Hematopoietic multipotent progenitor cell (in vitro differentiated cells): ENCODE data around the gene ARMC7. TPM values are rescaled to one million over a fixed set of nuclear protein-coding genes. Genes with fewer than 3 reads are reported as not detected.
"Not testable (repeated sequence)": the region's sequence is repeated elsewhere in the genome, so short reads cannot be mapped to it uniquely, and the experiment has no call there.

Source experiments
- DNase-seq, 3 donors: peaks; one replicate each; pipeline ENCODE4 v3.0.0-alpha.2; 2011 to 2015; ENCODE audit warnings: low read depth in 2 of 3, low spot score in 2 of 3
- total RNA-seq: library from RNA; depleted of rRNA; stranded (reverse); fragments of >200 nt; gene quantifications from one replicate; pipeline ENCODE4 v1.2.3, GENCODE V29; 2012

The ARMC7 gene
- total RNA-seq, 1 donor: 10.8 TPM

DNA sequence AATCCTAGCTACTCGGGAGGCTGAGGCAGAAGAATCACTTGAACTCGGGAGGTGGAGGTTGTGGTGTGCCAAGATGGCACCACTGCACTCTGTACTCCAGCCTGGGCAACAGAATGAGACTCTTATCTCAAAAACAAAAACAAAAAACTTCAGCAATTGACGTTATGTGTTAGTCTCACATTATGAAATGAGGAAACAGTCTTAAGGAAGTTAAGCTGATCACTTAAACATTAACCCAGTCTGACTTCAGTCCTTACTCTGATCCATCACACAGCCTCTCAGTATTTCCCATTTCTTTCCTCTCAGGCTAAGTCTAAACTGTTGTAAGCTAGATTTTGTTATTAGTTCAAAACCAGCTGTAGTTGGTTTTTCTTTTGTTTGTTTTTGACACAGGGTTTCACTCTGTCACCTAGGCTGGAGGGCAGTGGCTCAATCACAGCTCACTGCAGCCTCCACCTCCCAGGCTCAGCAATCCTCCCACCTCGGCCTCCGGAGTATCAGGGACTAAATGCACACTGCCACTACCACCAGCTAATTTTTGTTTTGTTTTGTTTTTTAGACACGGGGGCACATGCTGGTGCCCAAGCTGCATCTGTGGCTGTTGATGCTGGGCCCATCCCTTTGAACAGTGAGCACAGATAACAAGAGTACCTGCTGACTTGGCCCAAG lies 38.2 kb downstream of the ARMC7 start:
- no peak for DNase-seq

GRCh38 chr17:75151930-75152329 lies 42.2 kb downstream of the ARMC7 start:
- DNase-seq: no peak

DNA sequence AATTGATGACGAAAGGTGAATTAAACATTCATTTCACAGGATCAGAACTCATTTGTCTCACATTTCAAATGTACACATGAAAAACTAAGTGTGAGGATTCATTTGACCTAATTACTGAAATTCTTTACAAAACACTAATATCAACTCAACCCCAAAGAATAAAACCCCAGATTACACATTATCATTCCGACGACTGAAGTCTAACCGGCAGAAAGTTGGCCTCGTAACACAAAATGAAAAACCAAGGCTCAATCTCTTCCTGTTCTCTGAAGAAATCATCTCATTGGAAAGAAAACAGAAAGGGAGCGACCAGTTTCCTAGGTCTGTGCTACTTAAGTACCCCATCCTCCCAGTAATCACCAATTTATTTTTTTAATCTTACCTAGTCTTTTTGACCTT lies 42.8 kb downstream of the ARMC7 start:
- no peak for DNase-seq

GRCh38 chr17:75152922-75153779 lies 43.4 kb downstream of the ARMC7 start:
- DNase-seq: no peak

DNA sequence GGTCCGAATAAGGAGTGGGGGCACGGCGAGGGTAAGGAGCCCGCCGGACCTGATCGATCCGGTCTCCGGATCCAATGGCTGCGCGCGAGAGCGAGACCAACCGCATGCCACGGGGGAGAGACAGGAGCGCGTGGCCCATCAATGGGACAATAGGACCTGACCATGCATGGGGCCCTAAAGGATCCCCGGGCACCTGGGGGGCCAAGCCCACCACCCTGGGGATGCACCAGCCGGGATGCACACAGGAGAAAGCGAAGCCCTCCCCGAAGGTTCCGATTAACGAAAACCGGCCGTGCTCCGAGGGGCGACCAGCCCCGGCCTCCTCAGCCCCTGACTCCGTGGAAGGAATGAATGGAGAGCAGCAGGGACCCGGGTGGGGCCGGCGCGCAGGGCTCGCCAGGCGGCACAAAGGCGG lies 44.0 kb downstream of the ARMC7 start:
- DNase-seq: no peak

GRCh38 chr17:75154195-75155106 lies 44.7 kb downstream of the ARMC7 start, which contains the start of gene JPT1:
TSS of gene JPT1 (minus strand) at chr17:75154512. CDS start at chr17:75154397, 115 bp downstream.
- DNase-seq: peak; percentile 91 to 99 (median 98)

GRCh38 chr17:75155191-75155601 lies 45.4 kb downstream of the ARMC7 start:
- DNase-seq: no peak

- not testable (repeated sequence) for DNase-seq
These were observed 48.7 kb downstream of the ARMC7 start for GRCh38 chr17:75158480-75158879.

DNA sequence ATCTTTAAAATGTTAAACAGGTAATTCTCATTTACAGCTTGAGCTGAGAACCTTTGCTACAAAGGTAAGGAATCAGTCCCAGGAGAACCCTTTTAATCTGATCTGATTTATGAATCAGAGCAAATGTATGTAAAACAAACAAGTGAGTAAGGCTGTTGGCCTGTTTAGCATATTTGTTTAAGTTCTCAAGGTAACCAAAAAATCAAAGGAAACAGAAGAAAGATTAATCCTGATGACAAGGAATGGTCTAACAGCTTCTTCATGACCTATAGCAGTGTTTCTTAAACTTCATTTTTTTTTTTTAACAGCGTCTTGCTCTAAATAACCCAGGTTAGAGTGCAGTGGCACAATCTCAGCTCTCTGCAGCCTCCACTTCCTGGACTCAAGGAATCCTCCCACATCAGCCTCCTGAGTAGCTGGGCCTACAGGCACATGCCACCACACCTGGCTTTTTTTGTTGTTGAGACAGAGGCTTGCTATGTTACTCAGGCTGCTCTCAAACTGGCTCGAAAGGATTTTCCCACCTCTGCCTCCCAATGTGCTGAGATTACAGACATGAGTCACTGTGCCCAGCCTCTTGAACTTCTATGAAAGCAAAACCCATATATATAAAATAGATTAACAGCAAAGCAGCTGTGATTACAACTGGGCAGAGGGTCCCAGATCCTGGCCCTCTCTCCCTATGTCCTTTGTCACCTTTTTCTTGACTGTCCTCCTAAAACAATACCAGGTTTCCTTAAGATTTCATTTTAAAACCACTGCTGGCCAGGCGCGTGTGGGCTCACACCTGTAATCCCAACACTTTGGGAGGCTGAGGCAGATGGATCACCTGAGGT lies 49.6 kb downstream of the ARMC7 start:
- DNase-seq: no peak

GRCh38 chr17:75160211-75160610 lies 50.4 kb downstream of the ARMC7 start:
- DNase-seq: no peak

DNA sequence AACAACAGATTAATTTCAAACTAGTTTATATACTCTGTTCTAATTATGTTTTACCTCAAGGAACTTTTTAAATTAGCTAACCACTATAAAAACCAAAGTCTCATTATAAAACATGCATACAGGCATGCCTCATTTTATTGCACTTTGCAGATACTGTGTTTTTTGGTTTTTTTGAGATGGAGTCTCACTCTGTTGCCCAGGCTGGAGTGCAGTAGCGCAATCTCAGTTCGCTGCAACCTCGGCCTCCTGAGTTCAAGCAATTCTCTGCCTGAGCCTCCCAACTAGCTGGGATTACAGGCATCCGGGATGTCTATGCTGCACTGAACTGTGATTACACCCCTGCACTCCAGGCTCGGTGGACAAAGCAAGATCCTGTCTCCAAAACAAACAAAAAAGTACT lies 53.3 kb downstream of the ARMC7 start:
- DNase-seq: no peak

- DNase-seq: not testable (repeated sequence)
These were observed 54.8 kb downstream of the ARMC7 start for GRCh38 chr17:75164606-75165005.

- no peak for DNase-seq
These were observed 59.2 kb downstream of the ARMC7 start for GRCh38 chr17:75168998-75169397.

DNA sequence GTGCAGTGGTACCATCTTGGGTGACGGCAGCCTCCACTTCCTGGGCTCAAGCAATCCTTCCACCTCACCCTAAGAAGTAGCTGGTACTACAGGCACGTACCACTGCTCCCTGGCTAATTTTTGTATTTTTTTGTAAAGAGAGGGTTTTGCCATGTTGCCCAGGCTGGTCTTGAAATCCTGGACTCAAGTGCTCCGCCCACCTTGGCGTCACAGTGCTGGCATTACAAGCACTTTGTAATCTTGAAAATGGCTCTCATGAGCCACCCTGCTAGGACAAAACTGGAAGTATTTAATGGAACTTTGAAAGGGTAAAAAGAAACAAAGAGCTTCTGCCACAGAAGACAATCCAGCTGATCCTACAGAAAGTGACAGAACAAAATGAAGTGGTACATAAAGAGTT lies 63.8 kb downstream of the ARMC7 start:
- no peak for DNase-seq

DNA sequence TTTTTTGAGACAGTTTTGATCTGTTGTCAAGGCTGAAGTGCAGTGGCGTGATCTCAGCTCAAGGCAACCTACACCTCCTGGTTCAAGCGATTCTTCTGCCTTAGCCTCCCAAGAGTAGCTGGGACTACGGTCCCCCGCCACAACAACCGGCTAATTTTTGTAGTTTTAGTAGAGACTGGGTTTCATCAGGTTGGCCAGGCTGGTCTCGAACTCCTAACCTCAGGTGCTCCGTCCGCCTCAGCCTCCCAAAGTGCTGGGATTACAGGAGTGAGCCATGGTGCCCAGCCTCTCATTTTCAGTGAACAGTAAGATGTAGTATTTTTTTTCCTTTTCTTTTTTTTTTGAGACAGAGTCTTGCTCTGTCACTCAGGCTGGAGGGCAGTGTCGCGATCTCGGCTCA lies 65.2 kb downstream of the ARMC7 start:
- no peak for DNase-seq

DNA sequence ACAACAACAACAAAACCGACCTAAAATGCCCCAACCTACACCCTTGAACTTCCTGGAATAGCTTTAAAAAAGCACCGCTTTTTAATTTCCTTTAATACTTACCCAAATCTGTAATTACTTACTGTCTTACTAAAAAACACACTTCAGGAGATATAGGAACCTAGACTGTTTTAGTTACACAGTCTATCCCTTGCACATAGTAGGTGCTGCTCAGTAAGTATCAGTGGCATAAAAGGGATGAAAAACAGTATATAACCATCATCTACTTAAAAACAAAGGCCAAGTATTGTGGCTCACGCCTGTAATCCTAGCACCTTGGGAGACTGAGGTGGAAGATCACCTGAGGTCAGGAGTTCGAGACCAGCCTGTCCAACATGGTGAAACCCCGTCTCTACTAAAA lies 66.9 kb downstream of the ARMC7 start:
- no peak for DNase-seq

DNA sequence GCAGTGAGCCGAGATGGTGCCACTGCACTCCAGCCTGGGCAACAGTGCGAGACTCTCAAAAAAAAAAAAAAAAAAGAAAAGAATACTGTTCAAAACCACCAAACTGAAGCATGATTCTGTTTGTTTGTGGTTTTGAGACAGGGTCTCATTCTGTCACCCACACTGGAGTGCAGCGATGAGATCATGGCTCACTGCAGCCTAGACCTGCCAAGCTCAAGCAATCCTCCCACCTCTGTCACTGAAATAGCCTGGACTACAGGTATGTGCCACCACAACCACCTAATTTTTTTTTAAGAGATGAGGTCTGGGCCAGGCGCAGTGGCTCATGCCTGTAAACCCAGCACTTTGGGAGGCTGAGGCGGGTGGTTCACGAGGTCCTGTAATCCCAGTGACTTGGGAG lies 68.7 kb downstream of the ARMC7 start:
- DNase-seq: no peak
